ENCODE measurements around the gene CDK17.
"Not testable (repeated sequence)": the region's sequence is repeated elsewhere in the genome, so short reads cannot be mapped to it uniquely, and the experiment has no call there.

DNA sequence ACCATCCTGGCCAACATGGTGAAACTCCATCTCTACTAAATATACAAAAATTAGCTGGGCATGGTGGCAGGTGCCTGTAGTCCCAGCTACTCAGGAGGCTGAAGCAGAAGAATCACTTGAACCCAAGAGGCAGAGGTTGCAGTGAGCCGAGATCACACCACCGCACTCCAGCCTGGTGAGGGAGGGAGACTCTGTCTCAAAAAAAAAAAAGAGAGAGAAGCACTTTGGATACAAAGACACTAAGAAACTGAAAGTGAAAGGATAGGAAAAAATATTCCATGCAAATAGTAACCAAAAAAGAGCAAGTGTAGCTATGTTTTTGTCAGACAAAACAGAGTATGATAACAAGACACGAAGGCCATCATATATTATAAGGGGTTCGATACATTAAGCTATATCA is 53.5 kb downstream of the CDK17 start:
- TF ChIP-seq TOX (CRISPR knock-in tag; IDR thresholded peaks at IDR 0.05; ENCODE audit: borderline replicate concordance); ZFP30 (CRISPR knock-in tag; IDR thresholded peaks at IDR 0.05); ZNF70 (CRISPR knock-in tag; IDR thresholded peaks at IDR 0.05); ARNTL (CRISPR knock-in tag; IDR thresholded peaks at IDR 0.05; ENCODE audit: borderline replicate concordance, low read depth); ZC3H10 (CRISPR knock-in tag; IDR thresholded peaks at IDR 0.05); BACH2 (CRISPR knock-in tag; IDR thresholded peaks at IDR 0.05; ENCODE audit: borderline replicate concordance): not testable (repeated sequence)
- TF ChIP-seq, protein P1, sequence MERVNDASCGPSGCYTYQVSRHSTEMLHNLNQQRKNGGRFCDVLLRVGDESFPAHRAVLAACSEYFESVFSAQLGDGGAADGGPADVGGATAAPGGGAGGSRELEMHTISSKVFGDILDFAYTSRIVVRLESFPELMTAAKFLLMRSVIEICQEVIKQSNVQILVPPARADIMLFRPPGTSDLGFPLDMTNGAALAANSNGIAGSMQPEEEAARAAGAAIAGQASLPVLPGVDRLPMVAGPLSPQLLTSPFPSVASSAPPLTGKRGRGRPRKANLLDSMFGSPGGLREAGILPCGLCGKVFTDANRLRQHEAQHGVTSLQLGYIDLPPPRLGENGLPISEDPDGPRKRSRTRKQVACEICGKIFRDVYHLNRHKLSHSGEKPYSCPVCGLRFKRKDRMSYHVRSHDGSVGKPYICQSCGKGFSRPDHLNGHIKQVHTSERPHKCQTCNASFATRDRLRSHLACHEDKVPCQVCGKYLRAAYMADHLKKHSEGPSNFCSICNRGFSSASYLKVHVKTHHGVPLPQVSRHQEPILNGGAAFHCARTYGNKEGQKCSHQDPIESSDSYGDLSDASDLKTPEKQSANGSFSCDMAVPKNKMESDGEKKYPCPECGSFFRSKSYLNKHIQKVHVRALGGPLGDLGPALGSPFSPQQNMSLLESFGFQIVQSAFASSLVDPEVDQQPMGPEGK (CRISPR knock-in tag; IDR thresholded peaks at IDR 0.05; ENCODE audit: borderline replicate concordance), result not testable (repeated sequence)
